Measurements from ENCODE around the gene SLC17A8.

DNA sequence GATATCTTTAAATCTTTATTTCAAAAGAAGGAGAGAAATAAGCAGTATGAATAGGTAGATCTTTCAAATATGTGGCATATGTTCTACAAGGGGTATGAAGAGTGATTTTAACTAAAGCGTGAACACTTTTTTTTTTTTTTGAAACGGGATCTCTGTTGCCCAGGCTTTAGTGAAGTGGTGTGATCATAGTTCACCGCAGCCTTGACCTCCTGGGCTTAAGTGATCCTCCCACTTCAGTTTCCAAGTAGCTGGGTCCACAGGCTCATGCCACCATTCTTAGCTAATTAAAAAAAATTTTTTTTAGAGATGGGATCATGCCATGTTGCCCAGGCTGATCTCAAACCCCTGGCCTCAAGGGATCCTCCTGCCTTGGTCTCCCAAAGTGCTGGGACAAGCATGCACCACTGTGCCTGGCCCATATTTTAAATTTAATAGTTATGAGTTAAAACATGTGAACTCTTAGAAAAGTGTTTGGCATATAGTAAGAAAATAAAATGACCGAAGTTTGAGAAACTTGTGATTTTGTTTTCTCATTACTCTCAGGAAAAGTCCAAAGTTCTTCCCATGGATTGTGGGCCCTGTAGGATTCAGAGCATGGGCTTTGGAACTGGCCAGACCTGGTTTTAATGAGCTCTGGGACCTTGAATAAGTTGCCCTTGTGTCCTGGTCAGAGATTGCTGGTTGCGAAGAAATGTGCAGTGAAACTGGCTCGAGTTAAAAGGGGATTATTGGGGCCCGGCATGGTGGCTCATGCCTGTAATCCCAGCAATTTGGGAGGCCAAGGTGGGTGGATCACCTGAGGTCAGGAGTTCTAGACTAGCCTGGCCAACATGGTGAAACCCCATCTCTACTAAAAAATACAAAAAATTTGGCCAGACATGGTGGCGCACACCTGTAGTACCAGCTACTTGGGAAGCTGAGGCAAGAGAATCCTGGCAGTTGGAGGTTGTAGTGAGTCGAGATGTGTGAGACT lies 27.0 kb downstream of the SLC17A8 start:
- TF ChIP-seq, protein P1, sequence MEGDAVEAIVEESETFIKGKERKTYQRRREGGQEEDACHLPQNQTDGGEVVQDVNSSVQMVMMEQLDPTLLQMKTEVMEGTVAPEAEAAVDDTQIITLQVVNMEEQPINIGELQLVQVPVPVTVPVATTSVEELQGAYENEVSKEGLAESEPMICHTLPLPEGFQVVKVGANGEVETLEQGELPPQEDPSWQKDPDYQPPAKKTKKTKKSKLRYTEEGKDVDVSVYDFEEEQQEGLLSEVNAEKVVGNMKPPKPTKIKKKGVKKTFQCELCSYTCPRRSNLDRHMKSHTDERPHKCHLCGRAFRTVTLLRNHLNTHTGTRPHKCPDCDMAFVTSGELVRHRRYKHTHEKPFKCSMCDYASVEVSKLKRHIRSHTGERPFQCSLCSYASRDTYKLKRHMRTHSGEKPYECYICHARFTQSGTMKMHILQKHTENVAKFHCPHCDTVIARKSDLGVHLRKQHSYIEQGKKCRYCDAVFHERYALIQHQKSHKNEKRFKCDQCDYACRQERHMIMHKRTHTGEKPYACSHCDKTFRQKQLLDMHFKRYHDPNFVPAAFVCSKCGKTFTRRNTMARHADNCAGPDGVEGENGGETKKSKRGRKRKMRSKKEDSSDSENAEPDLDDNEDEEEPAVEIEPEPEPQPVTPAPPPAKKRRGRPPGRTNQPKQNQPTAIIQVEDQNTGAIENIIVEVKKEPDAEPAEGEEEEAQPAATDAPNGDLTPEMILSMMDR (IDR thresholded peaks at IDR 0.05) = no peak
- no peak for TF ChIP-seq POLR2A (IDR thresholded peaks at IDR 0.05)
